Measurements from ENCODE around the gene LRWD1.
"Not testable (repeated sequence)": the region's sequence is repeated elsewhere in the genome, so short reads cannot be mapped to it uniquely, and the experiment has no call there.

Gene LRWD1

DNA sequence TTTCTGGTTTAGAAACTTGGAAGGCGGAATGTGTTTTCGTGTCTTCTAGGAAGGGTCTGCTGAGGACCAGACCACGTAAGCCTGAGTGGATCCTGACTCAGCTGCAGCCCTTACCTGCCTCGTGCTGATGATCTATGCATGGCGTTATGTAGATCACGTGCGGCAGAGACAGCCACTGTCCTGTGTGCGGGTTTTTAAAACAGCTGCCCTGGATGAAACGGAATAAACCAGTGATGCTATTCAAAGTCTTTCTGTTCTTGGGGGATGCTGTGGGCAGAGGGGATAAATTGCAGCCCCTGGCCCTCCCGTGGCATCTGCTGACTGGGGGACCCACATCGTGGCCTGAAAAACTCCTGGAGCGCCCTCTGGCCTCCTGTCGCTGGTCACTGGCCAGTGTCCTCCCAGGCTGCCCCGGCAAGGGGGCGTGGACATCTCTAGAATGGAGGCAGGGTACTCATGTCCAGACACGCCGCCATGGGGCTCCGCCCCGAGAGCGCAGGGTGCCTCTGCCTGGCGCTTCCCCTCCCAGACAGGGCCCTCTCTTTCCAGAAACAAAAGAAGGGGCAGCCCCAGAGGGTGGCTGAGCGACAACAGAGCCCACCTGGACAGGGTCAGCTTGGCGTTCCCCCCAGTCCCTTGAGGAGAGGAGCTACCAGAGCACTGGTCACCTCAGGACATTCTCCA is 13.3 kb upstream of the LRWD1 start:
- no peak for DNase-seq (ENCODE audit: extremely low read depth, low read depth)
- TF ChIP-seq, protein P1, sequence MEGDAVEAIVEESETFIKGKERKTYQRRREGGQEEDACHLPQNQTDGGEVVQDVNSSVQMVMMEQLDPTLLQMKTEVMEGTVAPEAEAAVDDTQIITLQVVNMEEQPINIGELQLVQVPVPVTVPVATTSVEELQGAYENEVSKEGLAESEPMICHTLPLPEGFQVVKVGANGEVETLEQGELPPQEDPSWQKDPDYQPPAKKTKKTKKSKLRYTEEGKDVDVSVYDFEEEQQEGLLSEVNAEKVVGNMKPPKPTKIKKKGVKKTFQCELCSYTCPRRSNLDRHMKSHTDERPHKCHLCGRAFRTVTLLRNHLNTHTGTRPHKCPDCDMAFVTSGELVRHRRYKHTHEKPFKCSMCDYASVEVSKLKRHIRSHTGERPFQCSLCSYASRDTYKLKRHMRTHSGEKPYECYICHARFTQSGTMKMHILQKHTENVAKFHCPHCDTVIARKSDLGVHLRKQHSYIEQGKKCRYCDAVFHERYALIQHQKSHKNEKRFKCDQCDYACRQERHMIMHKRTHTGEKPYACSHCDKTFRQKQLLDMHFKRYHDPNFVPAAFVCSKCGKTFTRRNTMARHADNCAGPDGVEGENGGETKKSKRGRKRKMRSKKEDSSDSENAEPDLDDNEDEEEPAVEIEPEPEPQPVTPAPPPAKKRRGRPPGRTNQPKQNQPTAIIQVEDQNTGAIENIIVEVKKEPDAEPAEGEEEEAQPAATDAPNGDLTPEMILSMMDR (IDR thresholded peaks at IDR 0.05; ENCODE audit: low read depth, low read length, missing control alignments) = no peak
- no peak overlapping the region for H3K4me3 ChIP-seq (replicated peaks; ENCODE audit: low read depth, low read length)

DNA sequence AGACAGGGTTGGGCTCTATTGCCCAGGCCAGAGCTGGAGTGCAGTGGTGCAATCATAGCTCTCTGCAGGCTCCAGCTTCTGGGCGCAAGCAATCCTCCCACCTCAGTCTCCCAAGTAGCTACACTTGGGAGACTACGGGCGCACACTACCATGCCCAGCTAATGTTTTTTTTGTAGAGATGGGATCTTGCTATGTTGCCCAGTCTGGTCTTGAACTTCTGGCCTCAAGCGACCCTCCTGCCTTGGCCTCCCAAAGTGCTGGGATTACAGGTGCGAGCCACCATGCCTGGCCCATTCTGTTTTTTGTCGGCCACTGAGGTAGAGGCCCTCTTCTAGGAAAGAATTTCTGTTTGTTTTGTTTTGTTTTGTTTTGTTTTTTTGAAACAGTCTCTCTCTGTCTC is 12.3 kb upstream of the LRWD1 start:
- TF ChIP-seq, protein P1 (IDR thresholded peaks at IDR 0.05; ENCODE audit: low read depth, low read length, missing control alignments) = no peak
- no peak for DNase-seq (ENCODE audit: extremely low read depth, low read depth)
- H3K4me3 ChIP-seq (replicated peaks; ENCODE audit: low read depth, low read length) = no peak overlapping the region

DNA sequence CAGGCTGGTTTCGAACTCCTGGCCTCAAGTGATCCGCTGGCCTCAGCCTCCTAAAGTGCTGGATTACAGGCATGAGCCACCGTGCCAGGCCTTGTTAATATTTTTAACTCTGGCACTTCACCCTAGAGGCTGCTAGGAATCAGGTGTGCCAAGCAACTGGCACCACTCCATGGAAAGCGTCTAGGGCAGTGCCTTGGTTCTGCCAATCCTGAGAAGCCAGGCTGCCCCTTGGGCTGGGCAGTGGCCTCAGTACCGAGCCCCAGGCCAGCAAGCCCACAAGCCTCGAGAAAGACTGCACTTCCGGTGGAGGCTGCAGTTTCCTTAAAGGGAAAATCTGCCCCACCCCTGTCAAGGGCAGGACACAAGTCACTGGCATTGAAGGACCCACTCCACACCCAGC is 11.5 kb upstream of the LRWD1 start:
- TF ChIP-seq, protein P1 (IDR thresholded peaks at IDR 0.05; ENCODE audit: low read depth, low read length, missing control alignments) = no peak
- DNase-seq (ENCODE audit: extremely low read depth, low read depth) = no peak
- H3K4me3 ChIP-seq (replicated peaks; ENCODE audit: low read depth, low read length) = no peak overlapping the region

DNA sequence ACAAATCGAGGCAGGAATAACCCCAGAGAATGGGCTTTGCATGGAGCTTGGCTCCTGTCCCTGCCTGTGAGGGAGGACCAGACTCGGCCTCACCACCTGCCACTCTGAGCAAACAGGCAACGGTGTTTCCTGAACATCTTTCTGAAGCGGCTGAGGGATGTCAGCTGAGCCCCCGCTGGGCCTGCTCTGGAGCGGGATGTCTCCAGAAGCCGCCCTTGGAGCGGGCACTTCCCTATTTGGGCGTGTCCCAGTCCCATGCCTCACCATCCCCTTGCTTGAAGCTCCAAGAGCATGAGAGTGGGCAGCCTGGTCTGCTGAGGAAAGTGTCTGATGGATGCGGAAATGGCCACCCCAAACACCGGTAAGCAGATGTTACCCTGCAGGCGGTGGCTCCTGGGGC is 10.3 kb upstream of the LRWD1 start:
- no peak for DNase-seq (ENCODE audit: extremely low read depth, low read depth)
- H3K4me3 ChIP-seq (replicated peaks; ENCODE audit: low read depth, low read length) = no peak overlapping the region
- TF ChIP-seq, protein P1 (IDR thresholded peaks at IDR 0.05; ENCODE audit: low read depth, low read length, missing control alignments) = no peak

DNA sequence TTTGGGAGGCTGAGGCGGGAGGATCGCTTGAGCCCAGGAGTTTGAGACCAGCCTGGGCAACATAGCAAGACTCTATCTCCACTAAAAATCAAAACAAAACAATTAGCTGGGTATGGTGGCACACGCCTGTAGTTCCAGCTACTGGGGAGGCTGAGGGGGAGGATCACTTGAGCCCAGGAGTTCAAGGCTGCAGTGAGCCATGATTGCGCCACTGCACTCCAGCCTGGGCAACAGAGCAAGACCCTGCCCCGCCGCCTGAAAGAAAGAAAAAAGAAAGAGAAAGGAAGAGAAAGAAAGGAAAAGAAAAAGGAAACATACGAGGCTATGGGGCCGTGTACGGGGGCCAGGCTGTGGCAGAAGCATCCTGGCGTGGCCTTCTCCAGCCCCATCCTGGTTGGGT is 9.9 kb upstream of the LRWD1 start:
- not testable (repeated sequence) for DNase-seq (ENCODE audit: extremely low read depth, low read depth); H3K4me3 ChIP-seq (replicated peaks; ENCODE audit: low read depth, low read length)

DNA sequence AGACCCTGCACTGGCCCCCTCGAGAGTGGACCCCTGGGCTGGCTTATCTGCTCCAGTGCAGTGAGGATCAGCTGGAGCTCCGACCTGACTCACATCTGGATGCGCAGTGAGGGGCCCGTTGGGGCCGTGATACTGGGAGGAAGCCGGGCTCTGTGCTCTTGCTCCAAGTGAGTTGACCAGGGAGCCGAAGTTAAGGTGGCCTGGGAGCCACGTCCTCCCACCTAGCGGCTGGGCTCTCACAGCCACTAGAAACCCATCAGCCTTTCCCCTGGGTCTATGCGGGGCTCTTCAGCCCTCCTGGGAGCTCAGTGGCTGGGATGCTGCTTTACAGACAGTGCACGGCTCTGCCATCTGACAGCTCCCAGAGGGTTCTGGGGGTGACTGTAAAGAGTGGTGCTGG is 9.2 kb upstream of the LRWD1 start:
- TF ChIP-seq, protein P1 (IDR thresholded peaks at IDR 0.05; ENCODE audit: low read depth, low read length, missing control alignments) = no peak
- no peak overlapping the region for H3K4me3 ChIP-seq (replicated peaks; ENCODE audit: low read depth, low read length)
- no peak for DNase-seq (ENCODE audit: extremely low read depth, low read depth)

DNA sequence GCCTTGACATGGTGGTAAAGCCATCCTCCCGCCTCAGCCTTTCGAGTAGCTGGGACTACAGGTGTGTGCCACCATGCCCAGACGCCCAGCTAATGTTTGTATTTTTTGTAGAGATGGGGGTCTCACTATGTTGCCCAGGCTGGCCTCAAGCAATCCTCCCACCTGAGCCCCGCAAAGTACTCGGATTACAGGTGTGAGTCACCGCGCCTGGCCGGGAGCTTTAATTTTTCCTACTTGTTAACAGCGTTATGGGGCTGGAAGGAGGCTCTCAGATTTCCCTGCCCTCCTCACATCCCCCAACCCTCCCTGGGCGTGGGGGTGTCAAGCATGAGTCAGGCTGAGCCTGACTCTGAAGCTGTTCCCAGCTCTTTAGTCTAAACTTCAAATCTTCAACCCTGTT is 8.5 kb upstream of the LRWD1 start:
- no peak overlapping the region for H3K4me3 ChIP-seq (replicated peaks; ENCODE audit: low read depth, low read length)
- peak; percentile 44 for DNase-seq (ENCODE audit: extremely low read depth, low read depth)
- TF ChIP-seq, protein P1 (IDR thresholded peaks at IDR 0.05; ENCODE audit: low read depth, low read length, missing control alignments) = no peak

All from HFF-Myc (cell line).